Stimulated activated CD4-positive, alpha-beta T cell treated with anti-CD3 and anti-CD28 coated beads, Interleukin-2, amount 100 ng/mL, for 24 hours (primary cell): Measurements from ENCODE around the gene PAX7.

ENCODE experiments used
- DNase-seq, 2 donors: peaks; one replicate each; pipeline ENCODE4 v3.0.0-alpha.2; 2020

PAX7 gene

DNA sequence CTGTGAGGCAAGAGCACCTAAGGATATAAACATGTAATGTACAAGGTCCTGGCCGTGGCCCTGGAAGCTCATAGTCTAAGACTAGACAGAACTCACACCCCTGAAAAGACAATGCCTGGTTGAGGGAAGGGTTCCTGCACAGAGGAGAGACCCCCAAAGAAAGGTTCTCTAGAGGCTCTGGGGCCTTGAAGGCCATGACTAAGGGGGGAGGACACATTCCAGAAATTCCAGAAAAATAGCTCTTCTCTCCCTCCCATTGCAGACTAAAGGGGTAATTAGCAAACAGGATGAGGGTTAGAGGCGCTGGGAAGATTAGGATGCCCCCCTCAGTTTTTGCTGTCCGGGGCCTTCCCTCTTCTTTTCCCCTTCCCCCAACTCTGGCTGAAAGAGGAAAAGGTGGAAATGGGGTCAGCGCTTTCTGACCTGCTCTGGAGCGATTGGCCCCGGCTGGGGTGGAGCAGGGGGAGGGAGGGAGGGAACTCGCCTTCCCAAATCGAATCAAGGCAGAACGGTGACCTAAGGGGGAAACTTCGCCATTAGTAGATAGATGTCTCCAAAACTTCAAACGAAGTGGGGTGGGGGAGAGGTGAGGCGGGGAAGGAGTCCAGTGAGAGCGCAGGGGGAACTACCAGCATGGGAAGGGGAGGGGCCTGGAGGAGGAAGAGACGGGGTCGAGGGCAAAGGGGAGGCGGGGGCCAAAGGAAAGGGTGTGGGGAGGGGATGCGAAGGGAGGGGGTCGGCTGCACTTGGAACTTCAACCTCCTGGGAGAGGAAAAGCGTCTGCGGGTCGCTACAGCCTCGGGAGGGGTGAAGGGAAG lies 11.8 kb downstream of the PAX7 start:
- DNase-seq = no peak

DNA sequence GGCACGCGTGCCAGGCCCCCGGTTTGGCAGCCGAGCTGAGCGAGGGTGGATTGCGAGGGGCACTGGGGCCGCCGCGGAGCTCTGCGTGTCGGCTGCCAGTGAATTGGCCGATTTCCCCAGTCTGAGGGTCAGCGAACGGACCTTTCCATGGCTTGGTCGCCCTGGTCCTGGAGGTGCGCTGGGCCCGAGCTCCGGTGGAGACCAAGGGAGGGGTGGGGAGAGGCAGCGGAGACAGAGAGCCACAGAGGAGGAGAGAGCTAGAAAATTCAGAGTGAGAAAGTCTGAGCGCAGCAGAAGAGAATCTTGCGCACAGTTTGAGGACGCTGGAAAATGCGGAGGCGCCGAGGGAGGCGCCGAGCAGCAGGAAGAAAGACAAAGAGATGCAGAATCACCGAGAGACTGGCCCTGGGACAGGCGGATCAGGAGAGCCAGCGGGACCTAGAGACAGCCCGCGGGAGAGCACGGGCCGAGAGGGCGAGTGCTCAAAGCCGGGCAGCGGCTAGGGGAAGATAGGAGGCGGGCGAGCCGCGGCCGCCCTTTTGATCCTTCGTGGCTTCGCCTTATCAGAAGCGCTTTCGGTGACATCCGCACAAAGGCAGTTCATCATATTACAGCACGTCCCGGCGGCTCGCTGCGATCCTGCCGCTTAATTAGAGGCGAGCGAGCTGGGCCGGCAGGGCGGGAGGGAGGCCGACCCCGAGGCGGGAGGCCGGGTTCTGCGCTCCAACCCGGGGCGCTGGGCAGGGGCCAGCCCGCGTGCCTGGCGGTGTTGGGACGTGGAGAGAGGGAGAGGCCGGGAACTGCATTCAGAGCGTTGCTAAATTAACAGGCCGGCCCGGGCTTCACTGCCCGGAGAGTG lies 12.7 kb downstream of the PAX7 start:
- DNase-seq = no peak

DNA sequence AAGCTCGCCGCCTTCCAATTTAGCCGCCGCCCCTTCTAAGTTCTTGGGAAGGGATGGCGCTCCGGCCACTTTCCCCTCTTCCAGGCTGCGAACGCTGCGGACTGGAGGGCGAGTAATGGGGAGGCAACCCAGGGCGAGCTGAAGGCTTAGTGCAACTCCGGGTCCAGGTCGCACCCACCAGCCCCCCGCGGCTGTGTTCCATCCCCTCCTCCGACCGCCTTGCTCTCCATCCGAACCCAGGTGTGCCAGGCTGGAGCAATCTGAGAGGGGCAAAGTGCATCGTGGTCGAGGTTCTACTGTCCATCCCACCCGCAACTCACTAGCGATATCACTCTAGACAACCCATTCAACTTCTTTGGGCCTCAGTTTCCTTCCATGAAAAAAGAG lies 13.4 kb downstream of the PAX7 start:
- no peak for DNase-seq

DNA sequence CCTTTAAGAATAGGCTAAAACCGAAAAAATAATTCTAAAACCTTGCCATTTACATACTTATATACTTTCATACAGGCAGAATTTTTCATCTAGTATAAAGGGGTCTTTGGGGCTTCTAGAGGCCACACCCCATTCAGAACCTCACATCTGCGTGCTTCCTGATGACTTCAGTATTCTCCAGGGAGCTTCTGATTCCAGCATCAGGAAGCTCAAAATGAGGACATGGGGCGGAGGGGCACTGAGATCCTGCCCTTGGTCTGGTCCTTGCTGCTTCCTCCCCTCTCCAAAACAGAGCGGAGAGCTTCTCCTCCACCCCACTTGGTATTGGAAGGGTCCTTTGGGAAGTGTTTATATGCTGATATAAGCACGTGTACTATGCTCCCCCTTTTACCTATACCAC lies 13.8 kb downstream of the PAX7 start:
- DNase-seq = no peak

DNA sequence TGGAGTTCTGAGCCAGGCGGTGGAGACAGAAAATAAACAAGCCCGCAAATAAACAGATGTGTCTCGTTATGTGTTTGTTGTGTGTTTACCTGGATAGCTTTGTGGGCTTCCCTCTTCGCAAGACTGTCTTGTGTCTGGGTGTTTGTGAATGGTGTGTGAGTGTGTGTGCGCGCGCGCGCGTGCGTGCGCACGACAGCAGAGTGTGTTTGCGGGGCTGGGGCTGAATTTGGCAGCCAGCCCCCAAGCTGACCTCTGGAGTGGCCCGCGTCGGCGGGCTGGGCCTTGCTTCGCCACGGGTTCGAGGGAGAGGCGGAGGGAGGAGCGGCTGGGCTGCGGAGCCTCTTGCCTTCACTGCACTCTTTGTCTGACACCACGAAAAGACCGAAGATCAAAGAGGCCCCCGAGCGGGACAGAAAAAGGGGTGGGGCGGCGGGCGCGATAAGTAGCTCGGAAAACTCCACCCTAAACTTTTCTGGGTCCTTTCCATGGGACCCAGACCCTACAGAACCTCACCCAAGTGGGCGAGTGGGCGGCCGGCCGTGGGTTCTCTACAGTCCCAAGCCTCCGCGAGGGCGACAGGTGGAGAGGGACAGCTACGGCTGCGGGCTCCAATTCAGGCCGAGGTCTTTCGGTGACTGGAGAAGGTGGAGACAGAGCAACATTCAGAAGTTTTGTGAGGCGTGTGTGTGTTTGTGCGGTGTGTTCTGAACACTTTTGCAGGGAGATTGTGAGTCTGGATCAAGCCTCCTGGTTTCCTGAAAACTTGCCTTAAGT lies 14.5 kb downstream of the PAX7 start:
- no peak for DNase-seq

DNA sequence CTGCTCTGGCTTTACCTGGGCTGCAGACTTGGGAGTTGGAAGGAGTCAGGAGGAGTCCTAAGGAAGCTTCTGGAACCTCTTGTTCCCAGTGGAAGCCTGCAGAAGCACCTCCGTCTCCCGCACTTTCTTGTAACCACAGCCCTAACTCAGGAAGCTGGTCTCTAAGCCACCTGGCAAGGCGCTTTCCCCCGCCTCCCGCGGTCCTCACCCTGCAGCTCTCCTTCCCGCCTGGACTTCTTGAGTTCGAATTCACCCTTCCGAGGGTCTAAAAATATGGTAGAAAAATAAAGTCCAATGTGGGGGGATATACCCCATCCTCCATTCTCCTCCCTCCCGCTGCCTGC lies 15.1 kb downstream of the PAX7 start:
- DNase-seq = no peak

DNA sequence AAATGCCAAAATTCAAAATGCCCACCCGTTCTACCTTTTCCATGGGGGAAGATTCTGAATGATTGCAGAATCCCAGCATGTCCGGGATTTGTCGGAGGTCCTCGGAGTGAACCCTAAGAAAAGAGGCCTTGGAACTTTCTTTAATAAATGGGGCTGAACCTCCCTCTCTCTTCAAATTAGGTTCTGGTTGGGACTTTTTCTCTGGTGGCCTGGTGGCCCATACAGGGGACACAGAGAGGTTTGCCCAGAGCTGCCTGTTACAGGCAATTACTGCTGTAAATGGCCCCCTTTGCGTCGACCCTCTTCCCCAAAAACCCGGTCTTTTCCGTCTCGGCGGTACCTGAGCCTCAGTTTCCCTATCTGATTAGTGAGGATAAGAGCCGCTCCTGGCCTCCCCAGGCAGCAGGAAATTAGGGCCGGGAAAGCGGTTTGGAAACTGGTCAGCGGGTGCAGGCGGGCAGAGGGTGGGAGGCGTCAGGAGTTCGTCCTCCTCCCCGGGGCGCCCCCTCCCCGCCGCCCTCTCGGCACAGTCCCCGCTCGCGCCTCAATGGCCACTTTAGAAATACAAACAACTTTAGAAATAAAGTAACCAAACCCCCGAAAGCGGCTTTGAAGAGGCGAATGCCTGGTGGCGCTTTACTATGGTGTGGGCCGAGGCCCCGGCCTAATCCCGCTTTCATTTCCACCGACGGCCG lies 15.6 kb downstream of the PAX7 start:
- DNase-seq = no peak

DNA sequence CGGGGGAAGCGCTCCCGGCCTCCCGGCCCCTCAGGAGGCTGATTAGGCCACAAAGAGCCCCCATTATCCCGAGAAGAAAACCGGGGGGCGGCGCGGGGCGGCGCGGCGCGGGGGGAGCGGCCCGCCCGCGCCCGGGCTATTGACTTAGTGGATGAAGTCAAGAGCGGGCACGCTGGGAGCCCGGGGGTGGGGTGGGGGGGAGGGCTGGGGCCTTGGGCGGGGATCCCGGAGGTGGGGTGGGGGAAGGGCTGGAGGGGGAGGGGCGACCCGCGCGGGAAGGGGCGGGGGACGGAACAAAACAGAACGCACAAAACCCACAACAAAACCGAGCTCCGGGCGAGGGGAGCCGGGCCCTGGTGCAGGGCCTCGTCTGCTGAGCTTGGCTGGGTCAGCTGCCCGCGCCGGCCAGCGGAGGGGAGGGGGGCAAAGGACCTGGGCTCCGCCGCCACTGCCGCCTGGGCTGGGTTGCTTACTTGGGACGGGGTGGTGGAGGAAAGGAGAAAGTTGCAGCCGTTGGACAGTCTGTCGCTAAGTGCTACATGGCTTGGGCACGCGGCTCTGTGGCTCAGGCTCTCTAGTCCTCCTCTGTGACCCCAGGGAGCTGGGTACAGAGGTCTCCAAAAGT lies 16.3 kb downstream of the PAX7 start:
- no peak for DNase-seq

DNA sequence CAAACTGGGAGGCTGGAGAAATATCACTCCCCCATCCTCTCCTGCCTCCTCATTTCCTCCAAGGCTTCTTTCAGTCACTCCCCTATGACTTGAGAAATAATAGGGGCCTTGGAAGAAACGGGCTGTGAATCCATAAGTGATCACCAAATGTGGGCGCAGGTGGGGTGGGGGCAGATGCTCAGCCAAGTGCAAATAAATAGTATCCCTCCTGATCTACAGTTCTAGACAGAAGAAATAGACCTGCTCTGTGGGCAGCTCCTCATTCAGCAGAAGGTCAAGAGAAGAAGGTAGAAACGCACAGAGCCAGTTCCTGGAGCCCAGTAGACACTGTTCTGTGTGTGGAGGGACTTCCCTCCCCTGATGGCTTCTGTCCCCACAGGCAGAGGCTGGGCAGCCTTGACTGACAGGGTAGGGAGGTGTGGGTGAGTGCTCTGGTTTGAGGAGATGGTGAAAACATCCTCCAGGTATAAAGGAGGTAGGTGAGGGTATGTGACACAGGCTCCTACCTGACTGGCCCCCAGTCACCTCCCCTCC lies 17.1 kb downstream of the PAX7 start:
- DNase-seq = no peak

DNA sequence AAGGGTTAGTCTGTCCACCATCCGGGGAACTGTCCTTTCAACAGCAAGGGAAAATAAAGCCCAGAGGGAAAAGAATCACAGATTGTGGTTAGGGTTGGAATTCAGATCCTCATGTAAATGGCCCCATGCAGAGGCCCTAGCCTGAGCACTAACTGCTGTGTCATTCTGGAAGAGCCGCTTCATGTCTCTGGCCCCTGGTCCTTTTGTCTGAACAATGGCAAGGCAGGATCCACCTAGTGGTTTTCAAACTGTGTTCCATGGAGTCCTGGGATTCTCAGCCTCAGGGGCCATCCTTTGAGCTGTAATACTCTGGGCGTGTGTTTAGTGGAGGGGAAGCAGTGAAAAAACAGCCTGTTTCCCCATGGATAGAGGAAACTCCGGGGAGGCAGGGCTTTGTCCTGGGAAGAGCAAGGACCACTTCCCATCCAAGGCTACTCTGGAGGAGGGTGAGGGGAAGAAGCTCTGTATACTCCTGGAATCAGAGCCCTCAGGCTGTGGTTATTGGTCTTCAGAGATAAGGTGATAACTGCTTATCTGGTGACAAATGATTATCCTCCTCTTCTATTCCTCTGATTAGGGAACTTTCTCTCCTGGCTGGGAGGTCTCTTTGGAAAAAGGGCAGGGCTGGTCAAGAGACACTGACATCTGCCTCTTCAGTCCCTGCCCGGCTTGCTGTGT lies 19.2 kb downstream of the PAX7 start:
- no peak for DNase-seq

DNA sequence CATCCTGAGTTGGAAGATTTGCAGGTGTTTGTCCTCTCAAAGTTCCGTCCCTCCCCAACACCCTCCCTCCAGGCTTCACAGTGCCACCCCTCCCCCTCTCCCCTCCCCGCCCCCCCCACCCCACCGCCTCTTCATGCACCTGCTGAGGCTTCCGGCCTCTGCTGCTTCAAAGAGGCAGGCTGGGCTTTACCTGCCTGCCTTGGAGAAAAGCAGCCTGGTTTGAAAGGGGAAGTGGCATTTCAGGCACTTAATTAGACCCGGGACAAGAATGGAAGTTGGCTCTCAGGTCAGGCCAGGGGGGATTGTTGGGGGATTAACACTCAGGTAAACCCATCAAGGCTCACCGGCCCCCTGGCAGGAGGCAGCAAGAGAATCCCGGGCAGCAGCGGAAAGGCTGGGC lies 21.1 kb downstream of the PAX7 start:
- no peak for DNase-seq

DNA sequence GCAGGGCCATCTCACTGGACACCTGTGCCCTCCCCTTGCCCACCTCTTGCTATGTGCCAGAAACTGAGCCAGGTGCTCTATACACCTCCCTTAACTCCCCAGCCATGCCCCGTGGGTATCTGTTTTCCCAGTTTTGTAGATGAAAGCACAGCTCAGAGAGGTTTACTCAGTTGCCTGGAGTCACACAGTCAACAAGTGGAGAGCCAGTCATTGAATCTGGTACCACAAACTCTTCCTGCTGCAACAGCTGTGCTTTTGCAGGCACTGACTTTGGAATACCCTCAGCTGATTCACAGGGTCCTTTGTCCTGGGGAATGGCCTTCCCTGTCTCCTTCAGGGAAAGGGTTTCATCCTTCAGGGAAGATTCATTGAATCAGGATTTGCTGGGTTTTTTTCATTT lies 22.1 kb downstream of the PAX7 start:
- no peak for DNase-seq

DNA sequence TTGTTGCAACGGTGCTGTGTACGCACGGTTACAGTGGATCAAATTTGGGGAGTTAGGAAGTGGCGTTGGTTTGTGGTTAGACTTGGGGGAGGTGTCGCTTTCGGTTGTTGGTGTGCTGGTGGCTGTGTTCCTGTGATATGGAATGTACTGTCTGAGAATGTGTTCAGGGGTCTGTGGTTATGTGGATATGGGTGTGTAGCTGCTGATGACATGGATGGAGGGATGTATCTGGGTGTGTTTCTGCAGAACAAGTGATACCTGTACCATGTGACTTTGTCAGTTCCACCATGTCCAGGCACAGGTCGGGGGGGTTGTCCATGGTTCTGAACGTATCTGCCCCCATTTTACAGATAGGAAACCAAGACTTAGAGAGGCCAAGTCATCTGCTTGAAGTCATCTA lies 22.7 kb downstream of the PAX7 start:
- DNase-seq = no peak

DNA sequence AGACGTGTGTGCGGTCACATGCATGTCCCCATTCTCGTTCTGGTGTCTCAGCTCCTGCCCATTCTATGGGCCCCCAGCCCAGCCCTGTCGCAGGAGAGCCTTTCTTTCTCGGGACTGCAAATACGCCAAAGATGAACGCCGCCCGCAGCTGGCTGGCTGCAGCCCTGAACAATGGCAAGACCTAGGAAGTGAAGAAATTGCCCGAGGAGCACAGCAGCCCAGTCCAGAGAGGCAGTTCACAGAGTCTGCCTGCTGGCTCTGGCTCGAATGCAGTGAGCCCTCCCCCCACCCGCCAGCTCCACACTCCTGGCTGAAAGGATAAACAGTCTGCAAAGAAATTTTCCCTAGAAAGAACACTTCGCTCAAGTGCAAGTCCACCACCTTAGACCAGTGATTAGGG lies 23.3 kb downstream of the PAX7 start:
- DNase-seq = no peak

DNA sequence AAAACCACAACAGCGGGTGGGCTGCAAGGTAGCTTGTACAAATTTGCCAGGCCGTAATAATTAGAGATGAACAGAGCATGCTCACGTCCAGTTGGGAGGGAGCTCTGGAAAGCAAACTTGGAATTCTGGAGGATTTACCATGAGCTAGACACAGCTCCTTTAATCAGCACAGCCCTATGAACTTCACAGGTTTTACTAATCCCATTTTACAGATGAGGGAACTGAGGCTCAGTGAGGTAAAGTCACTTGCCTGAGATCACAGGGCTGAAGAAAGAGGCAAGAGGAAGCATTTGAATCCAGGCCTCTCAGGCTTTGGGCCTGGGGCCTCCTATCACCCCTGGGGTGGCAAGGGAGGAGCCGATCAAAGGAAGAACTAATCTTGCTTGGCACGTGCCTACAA lies 24.0 kb downstream of the PAX7 start:
- DNase-seq = no peak

DNA sequence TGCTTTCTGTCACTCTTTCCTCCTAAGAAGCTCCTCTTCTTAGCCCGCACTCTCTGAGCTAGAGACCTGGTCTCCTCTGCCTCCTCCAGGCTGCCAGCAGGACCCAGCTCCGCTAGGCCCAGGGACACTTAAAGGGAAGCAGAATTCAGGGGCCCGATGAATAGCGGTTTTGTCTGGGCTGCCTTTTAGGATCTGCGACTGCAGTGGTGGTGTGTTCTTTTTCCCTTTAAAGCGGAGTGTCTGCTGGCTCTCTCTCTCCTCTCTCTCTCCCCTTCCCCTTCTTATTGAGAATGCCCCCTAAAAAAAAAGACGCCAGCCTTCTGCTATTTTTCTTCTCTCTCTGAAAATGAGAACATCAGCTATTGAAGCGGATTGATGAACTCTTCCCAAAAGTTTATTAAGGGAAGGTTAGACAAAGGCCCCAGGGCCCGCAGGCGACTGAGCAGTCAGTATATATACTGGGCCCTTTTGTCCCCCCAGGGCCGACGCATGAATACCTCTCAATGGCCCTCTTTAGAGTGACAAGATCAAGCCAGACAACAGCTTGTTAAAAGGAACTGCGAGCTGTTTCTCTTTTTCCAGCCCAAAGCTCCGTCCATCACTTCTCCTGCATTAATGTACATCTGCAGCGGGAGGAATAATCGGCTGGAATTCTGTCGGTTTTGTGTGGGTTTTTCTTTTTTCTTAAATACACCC lies 27.0 kb downstream of the PAX7 start:
- DNase-seq = no peak

DNA sequence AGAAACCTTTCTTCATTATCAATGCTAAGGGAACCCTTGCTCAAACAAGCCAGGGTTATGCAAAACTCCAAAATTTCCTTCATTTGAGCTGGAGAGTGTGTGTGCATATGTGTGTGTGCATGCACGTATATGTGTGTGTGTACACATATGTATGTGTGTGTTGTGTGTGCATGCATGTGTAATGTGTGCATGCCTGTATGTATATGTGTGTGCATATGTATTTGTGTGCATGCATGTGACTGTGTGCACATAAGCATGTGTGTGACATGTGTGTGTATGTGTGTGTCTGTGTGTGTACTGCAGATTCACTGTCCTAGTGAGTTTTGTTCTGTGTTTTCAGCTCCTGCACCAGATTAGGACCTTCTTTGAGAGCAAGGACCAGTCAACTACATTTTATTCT lies 28.2 kb downstream of the PAX7 start:
- DNase-seq = no peak

DNA sequence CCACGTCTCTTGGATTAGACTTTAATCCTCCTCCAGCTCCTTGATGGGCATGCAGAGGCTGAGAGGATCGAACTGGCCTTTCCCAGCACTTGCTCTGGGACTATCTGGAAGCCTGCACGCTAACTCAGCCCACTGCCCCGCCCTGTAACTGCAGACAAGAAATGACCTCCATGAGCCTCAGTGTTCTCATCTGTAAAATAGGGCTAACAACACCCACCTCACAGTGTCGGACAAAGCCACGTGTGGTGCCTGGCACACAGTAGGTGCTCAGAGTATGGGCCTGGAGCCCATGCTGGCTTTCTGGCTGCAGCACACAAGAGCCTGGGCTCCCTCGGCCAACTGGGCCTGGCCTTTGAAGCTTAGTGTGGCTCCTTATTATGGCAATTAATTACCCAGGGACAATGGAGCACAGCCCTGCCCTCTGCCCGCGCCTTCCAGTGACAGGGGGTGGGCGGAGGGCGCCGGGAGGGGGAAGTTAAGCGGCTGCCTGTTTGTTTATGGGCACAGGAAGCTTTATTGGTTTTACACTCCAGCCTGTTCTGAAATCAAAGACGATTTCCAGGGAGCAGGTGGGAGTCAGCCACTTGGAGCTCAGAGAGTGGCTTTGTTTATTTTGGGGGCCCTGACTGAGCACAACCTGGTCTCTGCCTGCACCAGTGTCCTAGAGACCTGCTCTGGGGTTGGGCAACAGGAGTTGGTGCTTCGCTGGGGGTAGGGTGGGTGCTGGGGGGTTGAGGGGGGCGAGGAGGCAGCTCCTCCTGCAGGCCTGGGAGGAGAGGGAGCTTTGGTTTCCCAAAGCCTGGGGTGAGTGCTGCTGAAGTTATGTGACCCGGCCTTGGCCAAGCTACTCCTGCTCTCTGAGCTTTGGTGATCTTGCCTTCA lies 31.0 kb downstream of the PAX7 start:
- no peak for DNase-seq

DNA sequence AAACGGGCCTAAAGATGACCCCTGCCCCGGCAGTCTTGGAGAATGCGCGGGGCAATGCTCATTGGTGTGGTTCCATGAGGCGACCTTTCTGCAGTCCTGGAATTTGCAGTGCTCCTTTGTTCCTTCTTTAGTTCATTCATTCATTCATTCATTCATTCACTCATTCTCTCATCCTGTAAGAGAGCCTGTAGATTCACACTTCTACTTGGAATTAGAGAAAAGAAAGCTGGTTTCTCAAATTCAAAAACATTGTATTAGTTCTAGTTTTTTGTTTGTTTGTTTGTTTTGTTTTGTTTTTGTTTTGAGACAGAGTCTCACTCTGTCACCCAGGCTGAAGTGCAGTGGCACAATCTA lies 31.6 kb downstream of the PAX7 start:
- DNase-seq = no peak

DNA sequence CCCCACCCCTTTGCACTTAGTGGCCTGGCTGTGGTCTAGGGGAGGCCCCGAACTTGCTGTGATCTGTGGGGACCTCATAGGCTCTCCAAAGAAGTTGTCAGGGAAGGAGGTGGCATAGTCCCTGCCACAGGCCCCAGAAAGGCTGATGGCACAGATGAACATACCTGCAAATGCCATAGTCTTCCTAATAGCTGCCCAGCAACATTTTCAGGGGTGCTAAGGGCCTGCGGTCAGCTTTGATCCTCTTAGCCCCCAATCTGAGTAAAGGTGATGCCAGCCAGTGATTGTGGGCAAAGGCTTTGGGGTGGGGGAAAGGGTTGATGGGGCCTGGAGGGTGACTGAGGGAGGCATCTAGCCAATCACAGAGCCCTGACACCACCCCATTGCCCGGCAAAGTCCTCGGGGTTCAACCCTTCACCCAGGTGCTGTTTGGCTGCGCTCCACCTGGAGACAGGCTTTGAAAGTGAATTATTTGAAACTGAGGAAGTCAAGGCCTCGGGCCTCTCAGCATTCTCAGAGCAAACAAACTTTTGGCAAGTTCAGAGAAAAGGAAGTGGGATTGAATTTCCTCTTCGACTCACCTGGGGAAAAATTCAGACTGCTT lies 35.8 kb downstream of the PAX7 start:
- no peak for DNase-seq
